ENCODE results near the gene PDZRN3. TPM values are rescaled to one million over a fixed set of nuclear protein-coding genes. Genes with fewer than 3 reads are reported as not detected.

PDZRN3 gene
- total RNA-seq, 1 experiment from 2014 or later, result 17.5 TPM

DNA sequence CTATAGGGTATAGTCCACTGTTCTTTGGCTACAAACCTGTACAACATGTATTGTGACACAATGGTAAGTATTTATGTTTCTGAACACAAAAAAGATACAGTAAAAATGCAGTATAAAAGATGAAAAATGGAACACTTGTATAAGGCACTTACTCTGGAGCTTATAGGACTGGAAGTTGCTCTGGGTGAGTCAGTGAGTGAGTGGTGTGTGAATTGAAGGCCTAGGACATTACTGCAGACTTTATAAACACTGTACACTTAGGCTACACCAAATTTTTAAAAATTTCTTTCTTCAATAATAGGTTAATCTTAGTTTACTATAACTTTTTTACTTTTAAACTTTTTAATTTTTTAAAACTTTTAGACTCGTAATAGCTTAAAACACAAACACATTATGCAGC lies 10.5 kb upstream of the PDZRN3 start:
- Histone ChIP-seq H3K9me3 (ENCODE audit: low read length) (no peaks in the 10 kb centered on the region), H3K9me2 (replicated peaks; ENCODE audit: insufficient read depth, low read length) (no peaks in the 10 kb centered on the region), H3K79me2 (ENCODE audit: low read length) (no peaks in the 10 kb centered on the region), H3K27ac (ENCODE audit: low read length) (no peak overlapping the region), H2AFZ (ENCODE audit: low read length) (no peak overlapping the region), H3K9ac (ENCODE audit: low read length) (no peak overlapping the region), H3K36me3 (ENCODE audit: insufficient read depth, low read length) (no peaks in the 10 kb centered on the region), H3K27me3 (ENCODE audit: low read length) (no peaks in the 10 kb centered on the region), H4K20me1 (ENCODE audit: insufficient read depth, low read depth, low read length) (no peaks in the 10 kb centered on the region), H3K4me2 (ENCODE audit: low read depth, low read length, poor library complexity, severe bottlenecking) (no peak overlapping the region), H3K4me1 (ENCODE audit: low read length) (no peaks in the 10 kb centered on the region), H3K4me3 (ENCODE audit: low read length) (no peak overlapping the region)
- no peak for DNase-seq

DNA sequence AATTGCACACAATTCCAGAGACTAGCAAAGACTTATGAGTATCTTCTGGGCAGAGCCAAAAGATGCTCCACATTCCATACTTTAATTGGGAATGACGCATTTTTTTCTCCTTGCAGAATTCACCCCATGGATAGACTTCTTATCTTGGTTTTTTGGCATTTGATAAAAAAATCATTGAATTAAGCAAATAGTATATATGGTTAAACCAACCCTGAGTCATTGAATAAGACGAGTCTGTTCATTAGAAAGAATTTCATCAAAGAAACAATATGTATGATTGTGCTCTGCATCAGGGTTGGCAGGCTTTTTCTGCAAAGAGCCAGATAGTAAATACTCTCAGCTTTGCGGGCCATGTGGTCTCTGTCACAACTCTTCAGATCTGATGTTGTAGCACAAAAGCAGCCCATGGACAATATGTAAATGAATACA lies 9.2 kb upstream of the PDZRN3 start:
- no peaks in the 10 kb centered on the region for H3K9me3 ChIP-seq (ENCODE audit: low read length)
- no peak overlapping the region for H2AFZ ChIP-seq (ENCODE audit: low read length)
- no peaks in the 10 kb centered on the region for H3K27me3 ChIP-seq (ENCODE audit: low read length)
- H3K4me1 ChIP-seq (ENCODE audit: low read length), result no peaks in the 10 kb centered on the region
- H3K9ac ChIP-seq (ENCODE audit: low read length), result no peak overlapping the region
- H3K9me2 ChIP-seq (replicated peaks; ENCODE audit: insufficient read depth, low read length), result no peaks in the 10 kb centered on the region
- no peaks in the 10 kb centered on the region for H3K36me3 ChIP-seq (ENCODE audit: insufficient read depth, low read length)
- H4K20me1 ChIP-seq (ENCODE audit: insufficient read depth, low read depth, low read length), result no peaks in the 10 kb centered on the region
- no peak overlapping the region for H3K27ac ChIP-seq (ENCODE audit: low read length)
- no peak overlapping the region for H3K4me3 ChIP-seq (ENCODE audit: low read length)
- no peak overlapping the region for H3K4me2 ChIP-seq (ENCODE audit: low read depth, low read length, poor library complexity, severe bottlenecking)
- DNase-seq, result no peak
- H3K79me2 ChIP-seq (ENCODE audit: low read length), result no peaks in the 10 kb centered on the region

DNA sequence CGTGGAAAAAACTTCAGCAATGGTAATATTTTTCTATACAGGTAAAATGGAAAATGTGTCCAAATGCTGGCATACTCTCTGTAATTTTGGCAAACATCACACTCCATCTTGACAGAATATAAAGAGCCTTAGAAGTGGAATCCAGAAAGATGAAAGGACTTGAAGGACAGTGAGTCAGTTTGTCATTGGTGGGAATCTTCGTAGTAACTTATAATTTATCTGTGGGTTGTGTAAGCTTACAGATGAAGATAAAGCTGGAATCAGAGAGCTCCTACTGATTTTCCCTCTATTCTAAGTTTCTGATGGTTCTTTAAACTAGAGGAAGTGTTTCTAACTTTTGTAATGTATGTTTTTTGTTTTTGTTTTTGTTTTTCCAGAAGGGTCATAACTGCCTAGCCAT lies 8.7 kb upstream of the PDZRN3 start:
- no peaks in the 10 kb centered on the region for H3K4me1 ChIP-seq (ENCODE audit: low read length)
- H3K27ac ChIP-seq (ENCODE audit: low read length), result no peak overlapping the region
- no peaks in the 10 kb centered on the region for H3K27me3 ChIP-seq (ENCODE audit: low read length)
- no peak overlapping the region for H3K4me3 ChIP-seq (ENCODE audit: low read length)
- H3K9me3 ChIP-seq (ENCODE audit: low read length), result no peaks in the 10 kb centered on the region
- H3K4me2 ChIP-seq (ENCODE audit: low read depth, low read length, poor library complexity, severe bottlenecking), result no peak overlapping the region
- no peak overlapping the region for H2AFZ ChIP-seq (ENCODE audit: low read length)
- no peaks in the 10 kb centered on the region for H4K20me1 ChIP-seq (ENCODE audit: insufficient read depth, low read depth, low read length)
- H3K36me3 ChIP-seq (ENCODE audit: insufficient read depth, low read length), result no peaks in the 10 kb centered on the region
- no peak overlapping the region for H3K9ac ChIP-seq (ENCODE audit: low read length)
- no peaks in the 10 kb centered on the region for H3K79me2 ChIP-seq (ENCODE audit: low read length)
- no peak for DNase-seq
- no peaks in the 10 kb centered on the region for H3K9me2 ChIP-seq (replicated peaks; ENCODE audit: insufficient read depth, low read length)

DNA sequence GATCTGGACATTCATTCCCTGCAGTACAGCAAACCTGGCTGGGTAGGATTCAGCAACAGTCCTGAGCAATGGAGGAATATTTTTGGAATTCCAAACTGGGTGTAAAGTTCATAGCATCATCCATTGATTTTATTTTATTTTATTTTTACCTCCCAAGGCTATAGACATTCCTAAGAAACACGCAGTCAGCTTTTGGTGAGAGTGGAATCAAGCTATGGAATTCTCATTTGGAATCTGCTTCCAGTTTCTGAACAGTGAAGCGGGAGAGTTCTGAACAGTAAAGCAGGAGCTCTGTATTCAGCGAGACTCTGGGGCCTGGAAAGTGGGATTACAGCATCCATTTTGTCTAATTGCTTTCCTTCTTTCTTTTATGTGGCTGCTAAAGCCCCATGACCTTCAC lies 1.4 kb upstream of the PDZRN3 start:
- H2AFZ ChIP-seq (ENCODE audit: low read length), result no peak overlapping the region
- H3K4me2 ChIP-seq (ENCODE audit: low read depth, low read length, poor library complexity, severe bottlenecking), result no peak overlapping the region
- H3K27me3 ChIP-seq (ENCODE audit: low read length), result no peaks in the 10 kb centered on the region
- no peaks in the 10 kb centered on the region for H3K9me2 ChIP-seq (replicated peaks; ENCODE audit: insufficient read depth, low read length)
- H3K9ac ChIP-seq (ENCODE audit: low read length), result no peak overlapping the region
- DNase-seq, result no peak
- H3K36me3 ChIP-seq (ENCODE audit: insufficient read depth, low read length), result no peaks in the 10 kb centered on the region
- no peaks in the 10 kb centered on the region for H3K9me3 ChIP-seq (ENCODE audit: low read length)
- no peaks in the 10 kb centered on the region for H3K79me2 ChIP-seq (ENCODE audit: low read length)
- no peaks in the 10 kb centered on the region for H4K20me1 ChIP-seq (ENCODE audit: insufficient read depth, low read depth, low read length)
- no peak overlapping the region for H3K27ac ChIP-seq (ENCODE audit: low read length)
- no peaks in the 10 kb centered on the region for H3K4me1 ChIP-seq (ENCODE audit: low read length)
- no peak overlapping the region for H3K4me3 ChIP-seq (ENCODE audit: low read length)

DNA sequence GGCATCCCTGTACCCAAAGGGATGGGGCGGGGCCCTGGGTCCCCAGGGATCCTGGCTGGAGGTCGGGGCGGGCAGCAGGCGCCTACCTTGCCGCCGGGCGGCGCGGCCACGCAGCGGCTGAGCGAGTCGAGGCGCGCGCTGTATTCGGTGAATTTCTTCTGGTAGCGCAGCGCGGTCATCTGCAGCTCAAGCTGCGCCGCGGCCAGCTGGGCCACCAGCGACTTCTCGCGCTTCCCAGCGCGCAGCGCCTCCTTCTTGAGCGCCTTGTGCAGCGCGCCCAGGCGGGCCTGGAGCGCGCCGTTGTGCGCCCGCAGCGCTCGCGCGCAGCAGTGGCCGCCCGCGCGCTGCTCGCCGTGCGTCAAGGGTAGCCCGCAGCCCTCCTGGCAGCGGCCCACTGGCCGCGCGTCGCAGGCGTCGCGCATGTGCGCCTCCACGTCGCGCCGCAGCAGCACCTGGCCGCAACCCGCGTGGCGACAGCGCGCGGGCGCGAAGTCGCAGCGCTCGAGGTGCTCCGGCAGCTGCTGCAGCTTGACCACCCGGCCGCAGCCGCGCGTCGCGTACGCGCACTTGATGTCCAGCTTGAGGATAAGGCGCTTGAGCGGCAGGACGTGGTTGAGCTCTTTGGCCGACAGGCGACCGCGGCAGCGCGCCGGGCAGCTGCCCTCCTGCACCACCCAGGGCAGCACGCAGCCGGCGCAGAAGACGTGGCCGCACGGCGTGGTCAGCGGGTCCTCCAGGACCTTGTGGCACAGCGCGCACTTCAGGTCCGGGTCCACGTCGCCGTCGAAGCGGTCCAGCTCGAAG lies 522 bp downstream of the PDZRN3 start:
- Histone ChIP-seq H3K4me2 (ENCODE audit: low read depth, low read length, poor library complexity, severe bottlenecking) (no peak overlapping the region), H4K20me1 (ENCODE audit: insufficient read depth, low read depth, low read length) (no peaks in the 10 kb centered on the region), H3K79me2 (ENCODE audit: low read length) (no peaks in the 10 kb centered on the region)

DNA sequence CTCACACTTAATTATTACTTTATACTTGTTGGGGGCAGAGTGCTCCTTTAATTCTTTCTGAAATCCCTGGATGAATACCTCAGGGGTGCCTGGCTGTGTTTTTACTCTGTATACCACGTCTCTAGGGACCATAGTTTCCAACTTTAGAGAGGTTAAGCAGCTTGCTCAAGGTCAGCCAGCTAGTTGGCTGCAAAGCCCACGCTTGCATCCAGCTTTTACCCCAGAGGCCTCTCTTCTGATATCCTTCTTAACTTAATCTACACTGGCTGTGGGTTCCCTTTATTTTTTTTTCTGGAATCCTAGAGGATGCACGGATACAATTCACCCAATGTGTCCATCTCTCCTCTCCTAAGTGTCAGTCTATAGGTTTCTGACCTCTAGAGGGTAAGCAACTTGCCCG lies 1.4 kb downstream of the PDZRN3 start:
- Histone ChIP-seq H3K79me2 (ENCODE audit: low read length) (no peaks in the 10 kb centered on the region), H3K36me3 (ENCODE audit: insufficient read depth, low read length) (no peaks in the 10 kb centered on the region), H3K27ac (ENCODE audit: low read length) (no peak overlapping the region), H3K9me2 (replicated peaks; ENCODE audit: insufficient read depth, low read length) (no peaks in the 10 kb centered on the region), H3K27me3 (ENCODE audit: low read length) (no peaks in the 10 kb centered on the region), H3K9me3 (ENCODE audit: low read length) (no peaks in the 10 kb centered on the region), H3K4me1 (ENCODE audit: low read length) (no peaks in the 10 kb centered on the region), H3K4me3 (ENCODE audit: low read length) (no peak overlapping the region), H4K20me1 (ENCODE audit: insufficient read depth, low read depth, low read length) (no peaks in the 10 kb centered on the region), H3K4me2 (ENCODE audit: low read depth, low read length, poor library complexity, severe bottlenecking) (no peak overlapping the region), H2AFZ (ENCODE audit: low read length) (no peak overlapping the region), H3K9ac (ENCODE audit: low read length) (no peak overlapping the region)
- no peak for DNase-seq

More for the DNA sequence above, 522 bp downstream of the PDZRN3 start:
- Histone ChIP-seq H2AFZ (ENCODE audit: low read length) (no peak overlapping the region), H3K27me3 (ENCODE audit: low read length) (no peaks in the 10 kb centered on the region), H3K9me3 (ENCODE audit: low read length) (no peaks in the 10 kb centered on the region), H3K4me3 (ENCODE audit: low read length) (no peak overlapping the region), H3K9me2 (replicated peaks; ENCODE audit: insufficient read depth, low read length) (no peaks in the 10 kb centered on the region), H3K9ac (ENCODE audit: low read length) (no peak overlapping the region), H3K4me1 (ENCODE audit: low read length) (no peaks in the 10 kb centered on the region), H3K36me3 (ENCODE audit: insufficient read depth, low read length) (no peaks in the 10 kb centered on the region), H3K27ac (ENCODE audit: low read length) (no peak overlapping the region)
- DNase-seq, result no peak

GRCh38 chr3:73622091-73622805 lies 2.5 kb downstream of the PDZRN3 start:
- Histone ChIP-seq H3K9me3 (ENCODE audit: low read length) (no peaks in the 10 kb centered on the region), H4K20me1 (ENCODE audit: insufficient read depth, low read depth, low read length) (no peaks in the 10 kb centered on the region), H3K4me1 (ENCODE audit: low read length) (no peaks in the 10 kb centered on the region), H3K9ac (ENCODE audit: low read length) (no peak overlapping the region), H3K27ac (ENCODE audit: low read length) (no peak overlapping the region), H3K79me2 (ENCODE audit: low read length) (no peaks in the 10 kb centered on the region), H3K4me2 (ENCODE audit: low read depth, low read length, poor library complexity, severe bottlenecking) (no peak overlapping the region), H3K27me3 (ENCODE audit: low read length) (no peaks in the 10 kb centered on the region), H2AFZ (ENCODE audit: low read length) (no peak overlapping the region), H3K9me2 (replicated peaks; ENCODE audit: insufficient read depth, low read length) (no peaks in the 10 kb centered on the region), H3K4me3 (ENCODE audit: low read length) (no peak overlapping the region), H3K36me3 (ENCODE audit: insufficient read depth, low read length) (no peaks in the 10 kb centered on the region)
- no peak for DNase-seq

GRCh38 chr3:73621388-73621787 lies 3.4 kb downstream of the PDZRN3 start:
- Histone ChIP-seq H3K79me2 (ENCODE audit: low read length) (no peaks in the 10 kb centered on the region), H3K4me2 (ENCODE audit: low read depth, low read length, poor library complexity, severe bottlenecking) (no peak overlapping the region), H3K36me3 (ENCODE audit: insufficient read depth, low read length) (no peaks in the 10 kb centered on the region), H3K27me3 (ENCODE audit: low read length) (no peaks in the 10 kb centered on the region), H3K4me3 (ENCODE audit: low read length) (no peak overlapping the region), H3K9ac (ENCODE audit: low read length) (no peak overlapping the region), H4K20me1 (ENCODE audit: insufficient read depth, low read depth, low read length) (no peaks in the 10 kb centered on the region), H3K4me1 (ENCODE audit: low read length) (no peaks in the 10 kb centered on the region), H3K9me3 (ENCODE audit: low read length) (no peaks in the 10 kb centered on the region), H2AFZ (ENCODE audit: low read length) (no peak overlapping the region), H3K27ac (ENCODE audit: low read length) (no peak overlapping the region), H3K9me2 (replicated peaks; ENCODE audit: insufficient read depth, low read length) (no peaks in the 10 kb centered on the region)
- DNase-seq, result no peak

Measured in Karpas-422 (cell line).